Measurements from ENCODE around the gene CELF2.

- TF ChIP-seq EZH2 (IDR thresholded peaks at IDR 0.05; ENCODE audit: insufficient read depth, poor library complexity, severe bottlenecking) (no peak), EZH2phosphoT487 (IDR thresholded peaks at IDR 0.05; ENCODE audit: insufficient read depth, low read depth) (no peak)
These were observed 218.6 kb downstream of the CELF2 start for GRCh38 chr10:11236234-11236633.

Measured in GM23248 (cell line).